ENCODE results near the gene WWOX. TPM values are rescaled to one million over a fixed set of nuclear protein-coding genes. Genes with fewer than 3 reads are reported as not detected.

WWOX gene
- total and polyA plus RNA-seq, 2 of the 8 experiments (the other 6 are each of a cell fraction or from before 2014, with no cell fraction given) = 5.4 to 16.7 TPM

- no peak overlapping the region for H3K4ac ChIP-seq (replicated peaks; ENCODE audit: insufficient read length, low read depth, low read length)
- no peak overlapping the region for H4K5ac ChIP-seq (ENCODE audit: insufficient read length, low read depth, low read length)
- no peaks in the 10 kb centered on the region for H3K36me3 ChIP-seq (ENCODE audit: control insufficient read depth in 2 of 4, insufficient read depth in 4 of 4, low read length in 3 of 4)
- no peak overlapping the region for H3K27ac ChIP-seq (ENCODE audit: low read depth, low read length)
- no peak overlapping the region for H4K91ac ChIP-seq (replicated peaks; ENCODE audit: insufficient read length, low read length)
- H3K18ac ChIP-seq (ENCODE audit: extremely low read depth, low read length) = no peak overlapping the region
- H3K4me3 ChIP-seq (ENCODE audit: extremely low read depth in 1 of 4, insufficient read depth in 2 of 4, low read depth in 3 of 4, low read length in 4 of 4) = no peak overlapping the region
- DNase-seq (ENCODE audit: low read depth in 1 of 2, low spot score in 2 of 2) = no peak
- ChIA-PET POLR2A (ENCODE audit: partially characterized antibody) (no interaction called here), CTCF (ENCODE audit: partially characterized antibody) (interaction anchor here (1.4 kb wide), 1 partner anchor 32 kb away, joined by 3 read pairs; no protein-coding TSS in a partner anchor)
- TF ChIP-seq SP1 (IDR thresholded peaks at IDR 0.05; ENCODE audit: low read depth, low read length) = no peak
- no peak for TF ChIP-seq SRF (IDR thresholded peaks at IDR 0.05; ENCODE audit: low read depth, low read length)
- no peak for TF ChIP-seq POLR2AphosphoS5 (IDR thresholded peaks at IDR 0.05; ENCODE audit: low read depth, low read length)
- TF ChIP-seq POLR2A (IDR thresholded peaks at IDR 0.05; ENCODE audit: control extremely low read depth in 1 of 2, low read depth in 2 of 2, low read length in 2 of 2) = no peak
- TF ChIP-seq PHF8 (conservative IDR thresholded peaks at IDR 0.05; ENCODE audit: low read depth, low read length) = no peak
- no peak for TF ChIP-seq CEBPB (IDR thresholded peaks at IDR 0.05; ENCODE audit: low read depth, low read length)
- no peak for TF ChIP-seq EZH2 (IDR thresholded peaks at IDR 0.05; ENCODE audit: low read depth, low read length, severe bottlenecking)
- no peak for TF ChIP-seq JUND (IDR thresholded peaks at IDR 0.05; ENCODE audit: low read length)
- no peak for TF ChIP-seq RXRA (IDR thresholded peaks at IDR 0.05; ENCODE audit: insufficient read depth, low read depth, low read length)
- TF ChIP-seq KDM5A (IDR thresholded peaks at IDR 0.05; ENCODE audit: low read length) = no peak
- no peak for TF ChIP-seq KDM4A (IDR thresholded peaks at IDR 0.05; ENCODE audit: low read depth, low read length, severe bottlenecking)
- no peak for TF ChIP-seq HDAC2 (IDR thresholded peaks at IDR 0.05; ENCODE audit: borderline replicate concordance in 1 of 2, low read depth in 2 of 2, low read length in 2 of 2)
- H3K56ac ChIP-seq (replicated peaks; ENCODE audit: insufficient read length, low read depth, low read length) = no peak overlapping the region
- H2BK120ac ChIP-seq (replicated peaks; ENCODE audit: low read depth, low read length) = no peak overlapping the region
- no peaks in the 10 kb centered on the region for H3K79me1 ChIP-seq (ENCODE audit: low read depth, low read length)
- no peak overlapping the region for H2BK12ac ChIP-seq (ENCODE audit: low read depth, low read length)
- no peaks in the 10 kb centered on the region for H3K79me2 ChIP-seq (ENCODE audit: control insufficient read depth in 1 of 2, insufficient read depth in 2 of 2, low read length in 2 of 2)
- FAIRE-seq = no peak
- H3K9me3 ChIP-seq (ENCODE audit: insufficient read depth in 2 of 2, low read depth in 1 of 2, low read length in 1 of 2) = no peaks in the 10 kb centered on the region
- no peak overlapping the region for H2AFZ ChIP-seq (ENCODE audit: low read length)
- no peaks in the 10 kb centered on the region for H4K20me1 ChIP-seq (replicated peaks in 1 of 2; ENCODE audit: control insufficient read depth in 1 of 2, insufficient read depth in 2 of 2, low read length in 2 of 2)
- H2BK5ac ChIP-seq (ENCODE audit: low read depth, low read length) = no peak overlapping the region
- no peak overlapping the region for H3K9ac ChIP-seq (replicated peaks in 1 of 4; ENCODE audit: extremely low read depth in 1 of 4, low read depth in 3 of 4, low read length in 3 of 4)
- H3K27me3 ChIP-seq (replicated peaks in 1 of 4; ENCODE audit: control insufficient read depth in 3 of 4, extremely low read depth in 1 of 4, insufficient read depth in 3 of 4, low read length in 3 of 4) = no peaks in the 10 kb centered on the region
- no peak overlapping the region for H3K4me2 ChIP-seq (ENCODE audit: insufficient read depth in 1 of 2, low read depth in 2 of 2, low read length in 2 of 2)
- H3K23me2 ChIP-seq (ENCODE audit: low read depth, low read length) = no peaks in the 10 kb centered on the region
- no peak overlapping the region for H2BK15ac ChIP-seq (ENCODE audit: low read length)
- WGBS, 2 experiments (ENCODE audit: extremely low coverage in 1 of 2, insufficient coverage in 1 of 2, insufficient read length in 1 of 2, insufficient replicate concordance in 2 of 2, low coverage in 1 of 2, low lambda C conversion rate in 2 of 2, missing lambda C conversion rate in 1 of 2) = 86% methylated on average over 5 of the region's 5 CpGs; no CpG with 5 or more reads in 1 of the 2 experiments
- H2AK5ac ChIP-seq (ENCODE audit: low read depth, low read length) = no peak overlapping the region
- no peak overlapping the region for H3K14ac ChIP-seq (ENCODE audit: insufficient read length)
- H3K4me1 ChIP-seq (replicated peaks in 1 of 4; ENCODE audit: control insufficient read depth in 3 of 4, insufficient read depth in 4 of 4, low read length in 3 of 4) = peaks cover 0 to 11% (median 2%) of the 10 kb centered on the region in 4 experiments; a peak in 2 of 7 replicates
- no peak overlapping the region for H2BK20ac ChIP-seq (ENCODE audit: low read length)
- H4K8ac ChIP-seq (ENCODE audit: extremely low read depth, insufficient read depth, low read length) = no peak overlapping the region
- H3K23ac ChIP-seq (ENCODE audit: insufficient read length) = no peak overlapping the region
Observed at GRCh38 chr16:79201436-79201835, 1102.0 kb downstream of the WWOX start.

All from H1 (cell line).